Activated T-cell treated with anti-CD3 and anti-CD28 coated beads for 48 hours (primary cell): ENCODE measurements around the gene XPO4.

ENCODE experiments used
- DNase-seq: peaks from one replicate; pipeline ENCODE4 v3.0.0-alpha.2; 2020; ENCODE audit warnings: low read depth

The XPO4 gene

DNA sequence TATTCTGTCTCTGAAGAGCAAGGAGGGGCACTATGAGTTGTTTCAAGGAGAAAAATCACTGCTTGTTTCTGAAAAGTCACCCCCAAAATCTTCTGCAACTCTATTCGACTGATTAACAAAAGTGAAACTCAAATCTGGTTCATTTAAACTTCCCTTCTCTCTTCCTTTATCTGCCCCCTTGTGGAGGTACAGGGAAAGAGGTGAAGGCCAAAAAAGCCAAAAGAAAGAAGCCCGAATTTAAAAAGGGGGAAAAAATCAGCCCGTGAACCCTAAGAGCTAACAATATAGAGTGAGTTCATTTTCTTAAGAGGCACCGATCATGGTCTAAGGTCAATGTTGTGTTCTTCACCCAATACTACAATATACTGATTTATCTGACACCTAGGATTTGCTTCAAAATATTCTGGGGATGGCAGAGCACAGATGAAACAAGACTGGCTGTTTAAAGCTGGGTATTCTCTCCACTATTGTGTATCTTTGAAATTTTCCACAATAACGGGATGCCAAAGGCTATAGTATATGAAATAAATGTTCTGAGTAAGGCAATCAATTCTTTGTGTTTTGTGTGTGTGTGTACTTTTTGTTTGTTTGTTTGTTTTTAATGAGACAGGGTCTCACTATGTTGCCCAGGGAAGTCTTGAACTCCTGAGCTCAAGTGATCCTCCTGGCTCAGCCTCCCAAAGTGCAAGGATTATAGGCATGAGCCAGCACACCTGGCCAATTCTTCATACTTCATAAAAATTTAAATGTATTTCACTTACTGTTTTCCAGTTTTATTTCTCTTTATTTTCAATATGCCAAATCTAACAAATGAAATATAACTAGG, 73.8 kb downstream of the XPO4 start:
- DNase-seq, result peak; percentile 8

DNA sequence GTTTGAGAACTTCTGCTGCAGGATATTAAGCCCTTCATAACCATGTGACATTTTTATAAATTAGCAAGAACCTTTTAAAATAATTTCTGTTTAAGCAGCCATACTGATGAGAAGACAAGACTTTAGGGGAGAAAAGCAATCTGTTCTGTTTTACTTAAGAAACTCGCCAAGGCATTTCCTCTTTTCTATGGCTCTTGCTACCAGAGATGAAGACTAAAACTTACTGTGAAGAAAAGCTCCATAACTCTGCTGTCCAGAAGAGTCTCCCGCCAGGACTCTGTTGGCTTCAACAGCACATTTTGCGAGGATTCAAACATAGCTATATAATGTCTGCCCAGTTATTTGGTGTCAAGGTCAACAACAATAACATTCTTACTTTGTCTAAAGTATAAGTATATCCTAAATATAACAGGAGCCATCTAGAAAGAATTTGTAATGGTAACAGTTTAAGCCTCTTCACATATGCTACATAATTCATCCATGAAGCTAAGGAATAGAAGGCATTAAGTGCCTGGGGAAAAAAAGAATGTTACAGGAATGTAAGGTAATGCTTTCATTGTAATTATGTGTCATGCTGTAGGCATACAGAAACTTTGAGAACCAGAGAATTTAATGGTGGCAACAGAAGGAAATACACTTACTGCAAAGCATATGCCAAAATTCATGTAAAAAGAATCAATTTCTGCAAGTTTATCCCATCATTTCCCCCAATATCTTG, 75.5 kb downstream of the XPO4 start:
- DNase-seq, result no peak

DNA sequence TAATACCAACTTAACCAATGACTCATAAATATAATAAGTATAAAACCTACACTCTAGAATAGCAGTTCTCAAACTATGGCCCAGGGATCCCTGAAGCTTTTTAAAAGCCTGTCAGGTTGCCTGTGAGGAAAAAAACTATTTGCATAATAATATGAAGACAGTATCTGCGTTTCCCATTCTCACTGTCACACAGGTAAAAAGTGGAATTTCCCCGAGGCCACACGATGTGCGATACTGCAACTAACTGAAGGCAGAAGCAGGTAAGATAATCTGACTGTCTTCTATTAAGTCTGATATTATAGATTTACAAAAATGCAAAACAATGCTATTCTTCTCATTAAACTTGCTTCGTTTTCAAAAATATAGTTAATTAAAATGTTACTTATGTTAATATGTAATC, 76.2 kb downstream of the XPO4 start:
- no peak for DNase-seq

DNA sequence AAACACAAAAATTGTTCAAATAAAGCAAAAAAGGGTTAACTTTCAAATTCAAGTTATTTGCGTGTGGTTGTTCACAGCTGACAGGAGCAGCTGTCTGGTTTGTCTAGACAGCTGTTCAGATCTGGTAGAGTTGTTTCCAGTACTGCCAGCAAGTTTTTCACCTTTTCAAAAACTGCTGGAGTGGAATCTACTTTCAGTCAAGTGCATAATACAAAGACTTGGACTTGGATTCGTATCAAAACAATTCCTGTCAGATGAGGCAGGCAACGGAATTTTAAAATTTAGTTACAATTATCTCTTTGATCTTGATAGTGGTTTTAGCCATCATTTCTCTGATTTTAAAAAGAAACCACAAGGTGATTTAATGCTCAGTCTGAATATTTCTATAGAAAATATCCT, 77.1 kb downstream of the XPO4 start:
- no peak for DNase-seq

DNA sequence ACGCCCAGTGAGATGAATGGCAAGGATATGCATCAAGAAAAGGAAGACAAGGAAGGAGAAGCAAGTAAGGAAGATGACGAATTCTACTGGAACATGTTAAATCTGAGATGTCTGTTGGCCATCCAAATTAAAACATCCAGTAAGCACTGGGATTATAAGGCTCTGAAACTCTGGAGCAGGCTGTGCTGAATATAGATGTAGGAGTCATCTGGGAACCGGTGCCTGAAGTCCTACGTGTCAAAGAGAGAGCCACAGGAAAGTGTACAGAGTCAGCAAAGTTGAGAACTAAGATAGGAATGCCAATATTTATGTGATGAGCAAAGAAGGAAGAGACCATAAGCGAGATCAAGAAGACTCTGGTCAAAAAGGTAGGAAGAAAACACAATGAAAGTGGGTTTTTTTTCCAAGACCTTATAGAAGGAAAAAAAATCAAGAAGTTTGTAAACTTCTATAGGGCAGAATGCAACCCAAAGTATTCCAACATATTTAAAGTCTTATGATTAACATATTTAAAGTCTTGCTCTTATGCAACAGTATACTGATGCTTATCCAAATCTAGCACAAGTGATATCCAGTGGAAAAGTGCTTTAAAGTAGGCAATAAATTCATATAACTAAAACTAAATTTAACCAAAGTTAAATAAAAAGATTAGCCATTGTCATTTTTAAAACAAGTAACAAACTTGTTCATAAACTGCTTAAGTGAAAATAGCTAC, 77.6 kb downstream of the XPO4 start:
- no peak for DNase-seq

DNA sequence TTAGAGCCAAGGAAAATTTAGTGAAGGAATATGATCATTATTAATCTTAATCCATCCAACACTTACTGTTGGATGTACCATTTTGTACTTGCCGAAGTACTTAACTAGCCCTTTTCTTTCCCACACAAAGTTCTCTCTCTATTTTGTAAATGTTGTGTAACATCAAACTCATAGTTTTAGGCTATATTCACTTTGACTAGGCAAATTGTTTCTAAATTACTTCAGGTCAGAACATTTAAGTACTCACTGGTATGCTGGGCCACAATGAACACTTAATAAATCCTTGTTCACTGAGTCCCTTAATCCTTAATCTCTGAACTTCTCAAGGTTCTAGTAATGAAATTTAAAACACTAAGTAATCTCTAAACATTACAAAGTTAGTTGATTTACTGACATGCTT, 79.5 kb downstream of the XPO4 start:
- no peak for DNase-seq

DNA sequence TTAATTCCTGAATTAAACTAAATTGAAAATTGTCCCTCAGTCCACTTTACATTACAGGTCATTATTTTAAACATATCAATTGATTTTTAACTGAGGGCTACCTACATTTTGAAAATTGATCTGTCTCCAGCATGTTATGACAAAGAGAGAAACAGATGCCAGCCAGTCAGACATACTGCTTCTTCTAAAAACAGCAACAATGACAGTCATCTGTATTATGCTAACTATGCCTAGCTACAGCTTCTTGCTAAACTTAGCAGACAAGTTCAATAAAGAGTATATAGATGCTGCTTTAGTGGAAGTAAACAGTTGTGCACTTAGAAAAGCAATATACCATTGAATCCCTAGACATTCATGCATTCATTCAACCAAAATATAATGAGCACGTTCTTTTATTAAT, 80.1 kb downstream of the XPO4 start:
- no peak for DNase-seq

DNA sequence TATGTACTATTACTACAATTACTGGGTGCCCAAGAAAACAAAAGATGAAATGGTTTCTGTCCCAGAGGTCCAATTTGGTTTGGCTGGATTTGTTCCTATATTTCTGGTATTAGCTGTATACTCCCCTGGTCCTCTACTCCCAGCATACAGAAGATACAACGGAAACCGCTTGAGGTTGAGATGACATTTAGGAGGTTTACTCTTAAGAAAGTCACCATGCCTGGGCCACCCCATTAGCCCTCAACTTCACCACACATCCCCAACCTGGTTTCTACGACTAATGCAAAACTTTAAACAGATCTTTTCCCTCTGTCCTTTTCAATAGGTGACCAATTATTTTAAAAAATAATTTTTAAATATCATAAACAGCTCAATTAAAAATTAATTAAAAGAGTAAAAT, 82.8 kb downstream of the XPO4 start:
- DNase-seq, result no peak

DNA sequence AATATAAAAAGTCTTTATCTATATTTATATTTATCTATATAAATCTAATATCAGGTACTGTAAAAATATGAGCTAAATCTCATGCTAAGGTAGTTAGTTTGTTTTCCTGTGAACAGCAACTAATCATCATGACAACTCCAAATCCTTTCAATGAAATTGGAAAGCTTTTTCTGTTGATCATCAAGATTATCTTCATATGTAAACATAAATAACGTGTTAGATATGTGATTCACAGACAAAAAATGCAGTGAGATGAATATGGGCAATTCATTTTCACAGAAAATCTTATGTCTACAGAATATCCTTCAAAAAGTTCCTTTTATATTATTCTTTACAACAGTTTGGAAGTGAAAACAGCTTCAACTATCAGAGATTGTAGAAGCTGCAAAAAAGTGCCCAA, 87.1 kb downstream of the XPO4 start:
- DNase-seq, result no peak

DNA sequence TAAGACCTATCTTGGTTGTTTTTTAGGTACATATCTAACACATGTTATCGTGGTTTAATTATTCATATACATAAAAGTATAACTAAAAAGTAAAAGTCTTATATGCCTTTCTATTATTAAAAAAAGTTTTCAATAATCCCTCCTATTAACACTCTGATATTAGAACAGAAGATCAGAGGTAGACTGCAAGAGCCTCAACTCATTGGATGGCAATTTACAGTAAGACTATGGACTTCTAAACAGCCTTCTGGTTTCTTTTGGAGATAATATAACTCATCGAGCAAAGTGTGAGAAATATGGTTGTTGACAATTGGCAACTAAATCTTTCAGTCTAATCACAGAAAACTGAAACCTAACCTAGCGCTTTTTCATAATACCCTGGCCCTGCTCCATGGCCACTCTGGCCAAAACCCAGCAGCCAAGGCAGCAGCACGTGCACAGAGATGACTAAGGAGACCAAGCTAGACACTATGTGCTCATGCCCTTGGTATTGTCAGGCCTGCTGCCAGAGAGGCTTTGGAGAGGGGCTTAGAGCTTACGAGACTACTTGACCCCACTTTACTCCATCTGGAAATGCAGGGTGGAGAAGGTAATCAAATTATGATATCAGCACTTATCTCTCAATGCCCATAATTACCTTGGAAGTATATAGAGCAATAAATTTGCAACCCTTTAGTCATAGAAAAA, 88.2 kb downstream of the XPO4 start:
- no peak for DNase-seq

DNA sequence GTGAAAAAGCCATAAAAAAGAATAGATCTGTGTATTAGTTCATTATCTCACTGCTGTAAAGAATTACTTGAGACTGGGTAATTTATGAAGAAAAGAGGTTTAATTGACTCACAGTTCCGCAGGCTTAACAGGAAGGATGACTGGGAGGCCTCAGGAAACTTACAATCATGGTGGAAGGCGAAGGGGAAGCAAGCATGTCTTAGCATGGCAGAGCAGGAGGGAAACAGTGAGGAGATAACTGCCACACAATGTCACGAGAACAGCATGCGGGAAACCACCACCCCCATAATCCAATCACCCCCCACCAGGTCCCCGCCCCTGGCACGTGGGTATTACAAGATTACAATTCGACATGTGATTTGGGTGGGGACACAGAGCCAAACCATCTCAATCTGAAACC, 89.7 kb downstream of the XPO4 start:
- no peak for DNase-seq

DNA sequence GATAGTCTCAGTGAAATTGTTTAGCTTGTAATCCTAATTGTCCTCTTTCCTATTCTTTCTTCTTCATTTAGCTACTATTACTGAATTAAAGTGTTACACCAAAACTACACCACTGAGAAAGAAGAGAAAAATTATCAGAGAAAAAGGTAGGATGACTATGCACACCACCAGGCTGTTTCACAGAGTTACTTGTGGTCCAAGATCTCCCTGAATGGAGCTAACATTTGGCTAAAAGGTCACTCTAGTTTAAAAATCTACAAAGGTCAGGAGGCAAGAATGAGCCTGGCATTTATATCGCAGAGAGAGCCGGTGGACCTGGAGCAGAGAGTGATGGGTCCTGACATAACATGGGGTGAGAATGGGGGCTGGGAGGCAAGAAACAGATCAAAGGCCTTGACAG, 91.7 kb downstream of the XPO4 start:
- DNase-seq, result no peak

DNA sequence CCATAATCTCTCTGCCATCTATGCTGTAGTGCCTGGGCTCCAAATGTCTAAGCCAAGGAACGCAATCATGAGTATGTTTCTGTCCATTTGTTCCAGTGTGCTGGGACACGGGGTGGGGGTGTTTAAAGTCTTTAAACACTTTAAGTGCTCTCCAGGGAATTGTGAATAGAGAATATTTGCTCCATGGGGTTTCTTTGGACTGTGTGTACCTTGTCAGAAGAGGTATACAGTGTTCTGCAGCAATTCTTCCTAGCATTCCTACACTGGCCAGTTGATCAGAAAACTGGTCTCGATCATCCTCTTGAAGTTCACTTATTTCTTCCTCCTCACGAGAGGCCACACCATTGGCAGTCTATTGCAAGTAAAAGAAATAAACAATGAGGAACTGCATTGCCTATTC, 93.7 kb downstream of the XPO4 start:
- DNase-seq, result no peak

DNA sequence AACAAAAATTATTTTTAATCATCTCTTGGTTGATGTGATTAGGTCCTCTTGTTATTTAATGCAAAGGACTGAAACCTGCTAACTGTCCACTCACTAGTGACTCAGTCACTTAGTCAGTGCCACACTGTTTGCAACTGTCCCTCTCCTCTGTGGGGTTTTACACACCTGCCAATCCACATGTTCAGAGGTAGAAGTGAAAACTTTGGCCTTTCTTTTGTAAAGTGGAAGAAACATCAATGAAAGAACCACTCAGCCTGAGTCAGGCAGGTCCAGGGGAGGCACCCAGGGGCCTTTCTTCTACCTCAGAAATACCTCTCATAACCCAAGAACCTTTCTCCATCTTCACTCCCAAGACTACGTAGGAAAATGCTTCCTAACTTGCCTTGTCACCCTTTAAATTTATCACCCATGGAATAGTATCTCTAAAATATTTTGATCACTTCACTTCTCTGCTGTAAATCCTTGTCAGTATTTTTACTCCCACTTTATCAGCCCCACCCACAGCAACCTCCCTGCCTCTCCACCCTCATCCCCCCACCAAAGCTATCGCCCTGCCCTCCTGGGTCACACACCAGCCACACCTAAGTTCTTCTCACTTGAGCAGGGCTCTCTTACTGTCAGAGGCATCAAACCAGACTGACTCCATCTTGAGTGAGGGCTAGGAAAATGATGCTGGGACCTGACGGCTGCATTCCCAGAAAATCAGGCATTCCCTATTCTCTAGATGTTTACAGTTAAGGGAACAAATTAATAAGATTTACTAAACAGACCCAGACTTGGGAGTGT, 99.2 kb downstream of the XPO4 start:
- no peak for DNase-seq

DNA sequence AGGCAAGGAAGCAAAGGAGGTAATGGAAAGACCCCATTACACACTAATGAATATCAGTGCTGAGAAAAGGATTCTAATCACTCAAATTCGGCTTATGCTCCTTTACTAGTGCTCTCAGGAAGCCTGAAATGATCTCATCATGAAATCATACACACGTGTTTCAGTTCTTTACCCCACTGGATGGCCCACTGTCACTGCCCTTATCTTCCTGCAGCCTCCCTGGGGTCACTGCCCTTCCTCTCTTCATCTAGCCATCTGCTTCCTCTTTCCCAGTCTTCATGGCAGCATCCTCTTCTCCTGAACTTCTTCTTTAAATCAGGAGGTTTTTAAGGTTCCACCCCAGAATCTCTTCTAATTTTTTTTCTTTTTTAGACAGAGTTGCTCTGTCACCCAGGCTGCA, 100.8 kb downstream of the XPO4 start:
- DNase-seq, result no peak

DNA sequence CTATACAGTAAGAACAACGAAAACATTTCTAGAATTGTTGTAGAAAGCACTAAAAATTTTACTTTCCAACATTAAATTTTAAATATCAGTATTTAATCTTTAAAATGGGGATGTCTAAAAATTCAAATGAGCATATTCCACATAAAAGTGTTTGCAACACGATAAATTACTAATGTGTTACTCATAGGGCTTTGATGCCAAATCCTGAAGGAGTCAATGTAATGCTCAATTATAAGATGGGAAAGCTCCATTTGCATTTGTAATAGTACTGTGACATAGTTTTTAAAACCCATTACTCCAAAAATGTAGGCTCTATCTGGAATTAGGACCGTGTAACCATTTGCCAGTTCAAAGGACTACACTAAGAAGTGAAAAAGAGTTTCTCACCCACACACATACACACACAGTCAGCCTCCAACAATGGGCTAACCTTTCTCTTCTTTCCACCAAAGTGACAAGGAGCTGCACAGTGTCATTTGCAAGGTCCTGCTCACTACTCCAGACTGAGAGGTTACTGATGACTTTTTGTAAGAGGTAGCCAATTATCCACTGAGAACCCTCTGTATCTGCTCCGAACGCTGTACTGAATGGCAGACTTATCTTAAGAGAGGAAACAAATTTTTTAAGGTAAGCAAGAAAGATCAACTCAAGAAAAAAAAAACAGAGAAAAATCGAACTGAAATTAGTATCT, 102.7 kb downstream of the XPO4 start:
- no peak for DNase-seq

DNA sequence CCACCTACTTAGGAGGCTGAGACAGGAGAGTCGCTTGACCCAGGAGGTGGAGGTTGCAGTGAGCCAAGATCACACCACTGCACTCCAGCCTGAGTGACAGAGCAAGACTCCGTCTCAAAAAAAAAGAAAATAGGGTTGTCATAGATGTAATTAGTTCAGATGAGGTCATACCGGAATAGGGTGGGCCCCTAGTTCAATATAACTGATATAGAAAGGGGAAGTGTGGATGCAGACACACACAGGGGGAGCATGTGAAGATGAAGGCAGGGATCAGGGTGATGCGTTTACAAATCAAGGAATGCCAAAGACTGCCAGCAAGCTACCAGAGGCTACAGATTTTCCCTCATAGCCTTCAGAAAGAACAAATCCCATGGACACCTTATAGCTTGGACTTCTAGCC, 104.5 kb downstream of the XPO4 start:
- DNase-seq, result no peak

DNA sequence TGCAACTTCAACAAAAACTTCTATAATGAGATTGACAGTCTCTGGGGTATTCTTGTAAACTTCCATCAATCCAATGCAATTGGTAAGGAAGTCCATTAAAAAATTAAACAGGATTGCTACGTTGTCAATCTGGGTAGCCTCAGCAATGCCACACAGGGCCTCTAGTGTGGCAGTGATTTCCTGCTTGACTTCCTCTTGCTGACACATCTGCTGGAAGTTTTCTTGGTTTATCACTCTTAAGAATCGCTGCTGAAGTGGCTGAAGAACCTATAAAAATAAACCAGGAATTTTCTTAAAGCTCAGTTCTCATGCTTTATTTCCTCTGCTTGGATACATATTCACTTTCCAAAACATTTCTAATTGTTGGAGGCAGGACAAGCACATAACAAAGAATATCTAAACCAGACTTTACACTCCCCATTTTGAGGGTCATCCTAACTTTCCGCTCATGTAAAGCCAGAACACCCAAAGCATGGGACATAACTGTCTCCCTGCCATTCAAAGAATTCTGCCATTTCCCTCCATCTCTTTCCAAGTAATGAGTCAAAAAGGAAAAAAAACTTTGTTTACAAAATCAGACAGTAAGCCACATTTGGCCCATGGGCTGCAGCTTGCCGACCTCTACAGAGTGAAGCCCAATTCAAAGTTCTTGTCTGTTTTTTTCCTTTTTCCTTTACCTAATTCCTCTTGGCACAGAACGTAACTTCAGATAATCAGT, 105.6 kb downstream of the XPO4 start:
- DNase-seq, result no peak

DNA sequence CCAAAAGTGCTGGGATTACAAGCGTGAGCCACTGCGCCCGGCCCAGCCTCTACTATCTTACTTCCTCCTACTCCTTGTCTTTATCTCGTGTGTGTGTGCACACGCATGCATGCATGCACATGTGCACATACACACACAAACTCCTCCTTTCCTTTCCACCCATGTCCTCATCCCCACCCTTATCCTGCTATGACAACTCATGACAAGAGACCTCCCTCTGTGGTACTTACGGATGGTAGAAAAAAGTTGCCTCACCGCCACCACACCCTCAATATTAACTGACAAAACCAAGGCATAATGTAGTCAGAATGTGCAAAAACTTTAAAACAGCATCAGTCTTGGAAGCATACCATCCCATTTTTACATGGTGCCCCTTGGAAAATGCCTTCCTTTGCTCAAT, 112.9 kb downstream of the XPO4 start:
- no peak for DNase-seq

DNA sequence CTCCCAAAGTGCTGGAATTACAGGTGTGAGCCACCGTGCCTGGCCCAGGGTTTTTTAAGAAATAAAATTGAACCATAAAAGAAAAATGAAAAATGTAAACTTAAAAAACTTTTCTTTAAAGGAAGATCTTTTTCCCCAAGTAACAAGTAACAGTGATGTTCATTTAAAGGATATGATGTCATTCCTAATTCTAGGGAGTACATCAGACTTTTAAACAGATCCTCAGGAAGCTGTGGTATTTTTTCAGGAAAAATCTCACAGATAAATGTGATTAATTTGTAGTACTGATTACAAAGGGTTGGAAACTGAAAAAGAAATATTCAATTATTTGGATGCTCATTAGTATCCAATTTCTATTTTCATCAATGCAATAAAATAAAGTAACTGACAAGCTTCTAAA, 114.2 kb downstream of the XPO4 start:
- DNase-seq, result no peak
